ENCODE results near the gene ALDH3B1.

- TF ChIP-seq CEBPB (IDR thresholded peaks at IDR 0.05; ENCODE audit: low read depth, low read length): no peak
- TF ChIP-seq POLR2A (IDR thresholded peaks at IDR 0.05; ENCODE audit: low read depth, low read length): no peak
- TF ChIP-seq FOS (IDR thresholded peaks at IDR 0.05; ENCODE audit: low read depth, low read length): peak; percentile 18; the same call in 1 of the 2 replicates
- no peak for TF ChIP-seq CTCF (conservative IDR thresholded peaks at IDR 0.05; ENCODE audit: low read depth, low read length)
- no peak for TF ChIP-seq CHD1 (IDR thresholded peaks at IDR 0.05; ENCODE audit: low read depth, low read length)
- no peak for TF ChIP-seq RAD21 (IDR thresholded peaks at IDR 0.05; ENCODE audit: low read length)
Observed at GRCh38 chr11:68030318-68031143, 20.4 kb downstream of the ALDH3B1 start, which contains the start of gene NDUFS8.

All from IMR-90 (cell line).